Measurements from ENCODE around the gene SLC25A26. TPM values are rescaled to one million over a fixed set of nuclear protein-coding genes. Genes with fewer than 3 reads are reported as not detected.

SLC25A26 gene
- total and polyA plus RNA-seq, 2 of the 13 experiments (the other 11 are each of a cell fraction or from before 2014, with no cell fraction given), result 23.1 to 32.7 TPM

- Histone ChIP-seq H4K20me1 (ENCODE audit: insufficient read depth, low read length) (no peaks in the 10 kb centered on the region), H3K36me3 (replicated peaks in 1 of 2; ENCODE audit: control insufficient read depth in 1 of 2, insufficient read depth in 2 of 2, low read length in 2 of 2) (peaks cover 24 to 54% of the 10 kb centered on the region in 2 experiments), H3K9me3 (ENCODE audit: low read length) (no peaks in the 10 kb centered on the region), H2AFZ (ENCODE audit: low read length) (no peak overlapping the region), H3K79me2 (ENCODE audit: insufficient read depth, low read length) (no peaks in the 10 kb centered on the region), H3K4me3 (replicated peaks in 1 of 3; ENCODE audit: insufficient read depth in 1 of 3, low read depth in 2 of 3, low read length in 3 of 3) (no peak overlapping the region), H3K27ac (ENCODE audit: extremely low read length, insufficient read depth, low read length) (no peak overlapping the region), H3K4me2 (ENCODE audit: low read depth, low read length) (no peak overlapping the region), H3K9ac (ENCODE audit: insufficient read depth, low read depth, low read length) (no peak overlapping the region), H3K27me3 (ENCODE audit: control insufficient read depth in 1 of 2, insufficient read depth in 2 of 2, low read length in 2 of 2) (no peaks in the 10 kb centered on the region), H3K4me1 (ENCODE audit: insufficient read depth, low read length) (no peaks in the 10 kb centered on the region)
- BruUV-seq (replicated peaks), result no TSS peak
- intact Hi-C loops (cut with micrococcal nuclease; ENCODE audit: unreplicated experiment) (no loop called here), in situ Hi-C loops (cut with HindIII; ENCODE audit: extremely low pct_ligation_motif_present, low pct_unique_long_range_greater_than_20kb) (no loop called here)
- POLR2A ChIA-PET, result no interaction called here
- ATAC-seq, result no peak
- FAIRE-seq, result no peak
- TF ChIP-seq SMC3 (IDR thresholded peaks at IDR 0.05; ENCODE audit: low read length) (no peak), RNF2 (conservative IDR thresholded peaks at IDR 0.05; ENCODE audit: low read depth) (no peak), E2F5 (CRISPR knock-in tag; conservative IDR thresholded peaks at IDR 0.05) (no peak), KAT7 (CRISPR knock-in tag; IDR thresholded peaks at IDR 0.05; ENCODE audit: borderline replicate concordance) (no peak), ZNF326 (CRISPR knock-in tag; IDR thresholded peaks at IDR 0.05; ENCODE audit: borderline replicate concordance) (no peak), SAFB2 (CRISPR knock-in tag; IDR thresholded peaks at IDR 0.05; ENCODE audit: borderline replicate concordance, low read depth) (no peak), XRCC5 (optimal IDR thresholded peaks at IDR 0.05; ENCODE audit: low read length) (no peak), RFXAP (CRISPR knock-in tag; IDR thresholded peaks at IDR 0.05; ENCODE audit: borderline replicate concordance) (no peak), ETS1 (CRISPR knock-in tag; IDR thresholded peaks at IDR 0.05) (no peak), SIN3A (IDR thresholded peaks at IDR 0.05; ENCODE audit: borderline replicate concordance, low read depth, low read length) (no peak), REXO4 (CRISPR knock-in tag; IDR thresholded peaks at IDR 0.05; ENCODE audit: borderline replicate concordance) (no peak), ZNF672 (CRISPR knock-in tag; IDR thresholded peaks at IDR 0.05) (no peak), SRSF4 (IDR thresholded peaks at IDR 0.05; ENCODE audit: low read depth, low read length, poor library complexity, severe bottlenecking) (no peak), TCF12 (IDR thresholded peaks at IDR 0.05) (no peak), TCF12 (CRISPR knock-in tag; IDR thresholded peaks at IDR 0.05) (no peak), ARID2 (CRISPR knock-in tag; IDR thresholded peaks at IDR 0.05; ENCODE audit: borderline replicate concordance) (no peak), PBX3 (CRISPR knock-in tag; IDR thresholded peaks at IDR 0.05; ENCODE audit: borderline replicate concordance) (no peak), ELF1 (CRISPR knock-in tag; IDR thresholded peaks at IDR 0.05) (no peak)
- no peak for DNase-seq (ENCODE audit: low spot score)
- CTCF ChIA-PET (ENCODE audit: low intra/inter-chr PET ratio, low total read pairs), result no interaction called here
Measured at GRCh38 chr3:66390013-66390412, 169.2 kb downstream of the SLC25A26 start.
